HG03095 (cell line): ENCODE results near the gene CNTNAP2.
"Not testable (repeated sequence)": the region's sequence is repeated elsewhere in the genome, so short reads cannot be mapped to it uniquely, and the experiment has no call there.

Experiments
- ATAC-seq: cut with Tn5 transposase; IDR thresholded peaks from one replicate; pipeline ENCODE4 v1.9.1; 2021; ENCODE audit warnings: moderate library complexity; ENCODE audit not compliant: unreplicated experiment

Gene CNTNAP2

GRCh38 chr7:148042935-148043631, 1926.5 kb downstream of the CNTNAP2 start:
- ATAC-seq = no peak

- ATAC-seq = no peak
Measured at GRCh38 chr7:148044173-148044572, 1927.6 kb downstream of the CNTNAP2 start.

GRCh38 chr7:148045521-148045920, 1928.9 kb downstream of the CNTNAP2 start:
- no peak for ATAC-seq

GRCh38 chr7:148049068-148049467, 1932.5 kb downstream of the CNTNAP2 start:
- ATAC-seq = no peak

GRCh38 chr7:148050492-148051158, 1934.0 kb downstream of the CNTNAP2 start:
- no peak for ATAC-seq

GRCh38 chr7:148056406-148056805, 1939.8 kb downstream of the CNTNAP2 start:
- no peak for ATAC-seq

GRCh38 chr7:148058092-148058491, 1941.5 kb downstream of the CNTNAP2 start:
- ATAC-seq = no peak

- no peak for ATAC-seq
Measured at GRCh38 chr7:148058753-148059152, 1942.2 kb downstream of the CNTNAP2 start.

- no peak for ATAC-seq
Measured at GRCh38 chr7:148060724-148061123, 1944.1 kb downstream of the CNTNAP2 start.

- not testable (repeated sequence) for ATAC-seq
Measured at GRCh38 chr7:148078111-148078510, 1961.5 kb downstream of the CNTNAP2 start.

GRCh38 chr7:148079206-148080080, 1962.8 kb downstream of the CNTNAP2 start:
- no peak for ATAC-seq

- no peak for ATAC-seq
Measured at GRCh38 chr7:148083448-148083847, 1966.8 kb downstream of the CNTNAP2 start.

- ATAC-seq = no peak
Measured at GRCh38 chr7:148084138-148084537, 1967.5 kb downstream of the CNTNAP2 start.

GRCh38 chr7:148091882-148092281, 1975.3 kb downstream of the CNTNAP2 start:
- no peak for ATAC-seq

GRCh38 chr7:148093375-148094166, 1977.0 kb downstream of the CNTNAP2 start:
- ATAC-seq = no peak

GRCh38 chr7:148095066-148095465, 1978.5 kb downstream of the CNTNAP2 start:
- no peak for ATAC-seq

GRCh38 chr7:148104136-148104716, 1987.6 kb downstream of the CNTNAP2 start:
- ATAC-seq = no peak

- ATAC-seq = no peak
Measured at GRCh38 chr7:148104924-148105323, 1988.3 kb downstream of the CNTNAP2 start.

- no peak for ATAC-seq
Measured at GRCh38 chr7:148105853-148106252, 1989.3 kb downstream of the CNTNAP2 start.

- ATAC-seq = no peak
Measured at GRCh38 chr7:148107443-148108127, 1991.0 kb downstream of the CNTNAP2 start.
